IPS-NIHi7 (cell line): Measurements from ENCODE around the gene CDC37.

Experiments used
- DNase-seq: peaks from one replicate; pipeline ENCODE4 v3.0.0; 2012; ENCODE audit warnings: mixed read lengths; ENCODE audit errors: extremely low spot score

CDC37 gene

DNA sequence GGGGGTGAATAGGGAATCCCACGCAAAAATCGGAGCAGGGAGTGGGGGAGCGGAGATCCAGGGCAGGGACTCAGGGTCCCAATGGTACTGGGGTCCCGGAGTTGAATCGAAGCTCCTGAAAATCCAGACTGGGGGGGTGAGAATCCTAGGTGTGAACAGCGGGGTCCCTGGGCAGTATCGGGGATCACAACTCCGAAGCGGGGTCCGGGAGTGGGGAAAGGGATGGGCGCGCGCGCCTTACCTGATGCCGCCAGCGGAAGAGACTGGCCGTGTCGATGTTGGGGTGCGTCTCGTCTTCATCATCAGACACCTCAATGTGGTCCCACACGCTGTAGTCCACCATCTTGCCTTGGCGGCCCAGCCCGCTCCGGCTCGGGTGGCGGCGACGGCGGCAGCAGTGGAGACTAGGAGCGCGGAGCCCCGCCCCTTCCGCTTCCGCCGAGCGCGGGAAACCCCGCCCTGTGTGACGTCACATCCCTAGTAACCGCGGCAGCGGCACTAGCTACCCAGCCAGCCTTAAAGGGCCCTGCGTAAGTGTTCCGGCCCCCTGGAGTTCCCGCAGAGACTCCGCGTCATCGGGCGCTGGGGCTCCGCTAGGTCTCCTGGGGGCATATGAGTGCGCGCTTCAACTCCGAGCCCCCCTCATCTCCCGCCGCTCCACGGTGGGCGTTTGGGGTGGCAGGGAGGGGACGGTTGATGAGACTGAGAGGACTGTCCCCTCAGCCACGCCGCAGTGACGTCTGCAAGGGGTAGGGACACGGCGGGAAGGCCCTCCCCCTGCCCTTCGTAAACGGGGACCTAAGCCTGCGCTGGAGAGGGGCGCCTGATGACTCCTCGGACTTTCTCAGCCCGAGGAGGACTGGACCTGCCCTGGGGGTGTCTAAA is at the start of gene CDC37:
CDC37 (minus strand) TSS at position 406 of the 885 bp plus-strand sequence; CDS start at position 343, 63 bp downstream.
- DNase-seq, result peak; percentile 98

DNA sequence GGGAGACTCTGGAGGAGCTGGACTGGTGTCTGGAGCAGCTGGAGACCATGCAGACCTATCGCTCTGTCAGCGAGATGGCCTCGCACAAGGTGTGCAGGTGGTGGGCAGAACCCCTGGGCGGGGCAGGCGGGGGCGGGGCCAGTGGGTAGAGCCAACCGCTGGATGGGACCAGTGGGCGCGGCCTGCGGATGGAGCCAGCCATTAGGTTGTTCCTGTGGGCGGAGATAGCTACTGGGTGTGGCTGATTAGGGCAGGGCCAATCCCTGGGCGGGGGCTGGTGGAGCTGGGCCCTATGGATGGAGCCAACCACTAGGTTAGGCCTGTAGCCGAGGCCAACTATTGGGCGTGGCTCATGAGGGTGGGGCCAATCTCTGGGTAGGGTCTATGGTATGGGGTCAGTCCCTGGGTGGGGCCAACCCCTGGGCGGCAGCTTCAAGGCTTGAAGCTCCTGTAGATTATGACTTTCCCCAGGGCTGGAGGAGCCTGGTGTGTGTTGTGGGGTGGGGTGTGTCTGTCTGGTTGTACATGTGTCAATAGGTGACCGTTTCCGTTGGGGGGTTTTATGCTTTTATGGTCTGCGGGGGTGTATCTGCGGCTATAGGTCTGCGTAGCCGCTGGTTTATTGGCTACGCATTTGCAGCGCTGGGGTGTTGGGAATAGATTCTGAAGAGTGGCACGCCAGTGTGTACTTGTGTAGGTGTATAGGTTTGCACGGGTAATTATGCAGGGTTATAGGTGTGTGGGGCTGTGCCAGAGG is 47.7 kb upstream of the CDC37 start:
- peak; percentile 87 for DNase-seq

DNA sequence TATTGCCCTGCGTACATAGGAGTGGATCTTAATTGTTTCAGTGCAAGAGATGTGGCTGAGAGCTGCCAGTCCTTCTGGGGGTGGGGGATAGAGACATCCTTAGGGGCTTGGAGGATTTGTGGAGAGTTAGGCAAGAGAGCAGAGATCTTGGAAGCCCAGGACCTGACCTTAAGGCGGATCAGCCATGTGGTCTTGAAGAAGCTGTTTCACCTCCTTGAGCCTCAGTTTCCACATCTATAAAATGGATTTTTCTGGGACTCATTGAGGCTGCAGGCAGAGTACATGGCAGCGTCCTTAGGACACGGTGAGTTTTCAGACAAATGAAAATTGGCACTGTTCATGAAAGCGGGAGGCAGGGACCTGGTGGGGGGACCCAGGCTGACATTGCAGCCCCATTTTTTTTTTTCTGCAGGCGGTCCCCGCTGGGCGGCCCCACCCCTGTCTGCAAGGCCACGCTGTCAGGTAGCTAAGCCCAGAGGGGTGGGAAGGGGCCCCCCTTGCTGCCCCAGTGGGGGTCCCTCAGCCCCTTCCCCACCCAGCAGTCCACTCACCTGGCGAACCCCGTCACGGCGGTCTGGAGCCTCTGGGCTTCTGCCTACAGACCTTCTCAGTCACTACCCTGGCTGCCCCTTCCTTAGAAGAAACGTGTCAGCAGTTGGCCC is 47.0 kb upstream of the CDC37 start:
- no peak for DNase-seq

DNA sequence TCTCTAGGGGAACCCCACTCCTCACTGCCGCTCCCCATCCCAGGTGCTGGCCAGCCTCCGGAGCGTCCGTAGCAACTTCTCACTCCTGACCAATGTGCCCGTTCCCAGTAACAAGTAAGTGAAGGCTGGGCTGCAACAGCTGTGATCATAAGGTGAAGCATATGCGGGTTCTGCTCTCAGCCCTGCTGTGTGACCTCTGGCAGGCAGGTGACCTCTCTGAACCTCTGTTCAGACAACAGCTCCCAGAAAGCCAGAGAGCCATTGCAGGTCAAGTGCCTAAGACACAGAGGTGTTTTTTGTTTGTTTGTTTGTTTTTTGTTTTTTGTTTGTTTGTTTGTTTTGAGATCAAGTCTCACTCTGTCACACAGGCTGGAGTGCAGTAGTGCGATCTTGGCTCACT is 45.7 kb upstream of the CDC37 start:
- no peak for DNase-seq

DNA sequence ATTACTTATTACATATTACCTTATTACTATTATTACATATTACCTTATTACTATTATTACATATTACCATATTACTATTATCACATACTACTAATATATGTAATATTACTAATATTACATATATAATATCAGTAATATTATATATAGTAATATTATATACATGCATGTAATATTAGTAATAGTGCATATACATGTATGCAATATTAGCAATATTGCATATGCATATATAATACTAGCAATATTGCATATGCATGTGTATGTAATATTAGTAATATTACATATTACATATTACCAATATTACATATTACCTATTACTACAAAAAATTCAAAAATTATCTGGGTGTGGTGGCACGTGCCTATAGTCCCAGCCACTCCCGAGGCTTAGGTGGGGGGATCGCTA is 39.4 kb upstream of the CDC37 start:
- no peak for DNase-seq

DNA sequence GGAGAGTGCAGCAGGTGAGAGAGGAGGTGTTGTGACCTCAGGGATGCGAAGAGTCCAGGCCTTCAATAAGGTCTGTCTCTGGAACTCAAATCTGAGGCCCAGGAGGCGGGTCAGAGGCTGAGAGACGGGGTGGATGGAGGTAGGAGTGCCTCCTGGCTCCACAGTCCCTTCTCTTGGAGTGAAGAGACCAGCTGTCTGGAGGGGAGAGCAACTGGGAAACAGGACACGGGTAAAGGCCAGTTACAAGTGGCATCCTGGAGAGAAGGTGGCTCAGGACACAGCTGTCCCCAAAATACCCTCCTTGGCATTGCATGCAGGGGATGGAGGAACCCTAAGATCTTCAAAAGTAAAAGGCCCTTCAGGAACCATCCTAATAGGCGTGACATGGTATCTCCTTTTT is 36.2 kb upstream of the CDC37 start:
- DNase-seq, result no peak

DNA sequence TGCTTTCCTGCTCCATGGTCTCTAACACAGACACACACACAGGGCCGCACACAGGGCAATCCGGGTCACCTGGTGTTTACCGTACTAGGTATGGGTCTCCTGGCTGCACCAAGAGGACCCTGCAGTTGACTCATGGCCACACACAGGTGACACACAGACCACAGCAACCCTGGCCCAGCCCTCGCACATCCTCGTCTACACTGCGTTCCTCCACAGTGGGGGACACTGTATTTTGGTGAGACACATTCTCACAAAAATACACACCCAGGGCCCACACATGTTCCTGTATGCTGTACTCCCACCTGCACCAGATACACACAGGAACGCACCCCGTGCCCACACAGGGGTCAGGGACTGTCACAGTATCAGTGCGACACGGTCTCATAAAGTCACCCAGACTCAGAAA is 29.8 kb upstream of the CDC37 start:
- no peak for DNase-seq

DNA sequence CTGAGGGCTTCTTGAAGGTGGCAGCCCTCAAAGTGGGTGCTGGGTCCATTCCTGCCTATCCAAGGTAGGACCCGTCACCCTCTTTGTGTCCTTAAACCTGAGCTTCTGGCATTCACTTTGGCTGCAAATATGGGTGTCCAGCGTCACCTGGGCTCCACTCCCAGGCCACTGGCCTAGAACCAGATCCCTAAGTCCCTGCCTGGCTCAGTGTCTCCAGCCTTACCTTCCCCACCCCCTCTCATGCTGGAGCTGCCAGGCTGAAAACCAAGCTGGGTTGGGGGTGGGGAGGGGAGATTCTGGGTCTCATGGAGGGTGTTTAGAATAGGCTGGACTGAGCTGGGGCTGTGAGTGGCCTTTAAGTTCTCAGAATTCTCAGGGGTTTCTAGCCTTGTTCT is 29.4 kb upstream of the CDC37 start:
- peak; percentile 10 for DNase-seq

DNA sequence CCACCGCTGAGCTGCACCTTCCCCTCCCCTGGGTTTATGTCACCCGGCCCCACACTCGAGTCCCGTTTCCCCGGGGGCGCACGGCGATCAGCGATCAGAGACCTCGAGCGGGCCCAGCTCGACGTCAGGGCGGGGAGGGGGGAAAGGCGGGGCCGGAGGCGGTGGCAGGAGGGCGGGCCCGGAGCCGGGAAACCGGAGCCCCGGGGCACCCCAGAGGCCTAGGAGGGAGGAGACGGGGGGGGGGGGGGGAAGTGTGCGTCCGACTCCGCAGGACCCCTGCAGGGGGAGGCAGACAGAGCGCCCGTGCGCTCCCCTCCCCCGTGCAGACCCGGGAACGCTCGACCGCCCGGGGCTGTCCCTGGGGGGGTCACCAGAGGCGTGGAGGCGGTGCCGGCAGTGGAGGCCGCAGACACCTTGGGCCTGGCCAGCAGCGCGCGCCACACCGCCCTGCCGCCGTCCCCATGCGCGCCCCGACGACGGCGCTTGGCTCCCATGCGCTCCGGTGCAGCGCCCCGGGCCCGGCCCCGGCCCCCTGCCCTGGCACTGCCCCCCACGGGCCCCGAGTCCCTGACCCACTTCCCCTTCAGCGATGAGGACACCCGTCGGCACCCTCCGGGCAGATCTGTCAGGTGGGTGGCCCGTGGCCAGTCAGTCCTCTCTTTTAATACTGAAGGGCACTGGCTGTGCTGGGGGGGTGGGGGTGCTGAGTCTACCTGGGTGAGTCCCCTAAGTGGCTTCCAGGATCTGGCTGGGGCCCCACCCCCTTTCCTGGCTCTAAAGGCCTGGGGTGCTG is 28.8 kb upstream of the CDC37 start:
- peak; percentile 67 for DNase-seq

DNA sequence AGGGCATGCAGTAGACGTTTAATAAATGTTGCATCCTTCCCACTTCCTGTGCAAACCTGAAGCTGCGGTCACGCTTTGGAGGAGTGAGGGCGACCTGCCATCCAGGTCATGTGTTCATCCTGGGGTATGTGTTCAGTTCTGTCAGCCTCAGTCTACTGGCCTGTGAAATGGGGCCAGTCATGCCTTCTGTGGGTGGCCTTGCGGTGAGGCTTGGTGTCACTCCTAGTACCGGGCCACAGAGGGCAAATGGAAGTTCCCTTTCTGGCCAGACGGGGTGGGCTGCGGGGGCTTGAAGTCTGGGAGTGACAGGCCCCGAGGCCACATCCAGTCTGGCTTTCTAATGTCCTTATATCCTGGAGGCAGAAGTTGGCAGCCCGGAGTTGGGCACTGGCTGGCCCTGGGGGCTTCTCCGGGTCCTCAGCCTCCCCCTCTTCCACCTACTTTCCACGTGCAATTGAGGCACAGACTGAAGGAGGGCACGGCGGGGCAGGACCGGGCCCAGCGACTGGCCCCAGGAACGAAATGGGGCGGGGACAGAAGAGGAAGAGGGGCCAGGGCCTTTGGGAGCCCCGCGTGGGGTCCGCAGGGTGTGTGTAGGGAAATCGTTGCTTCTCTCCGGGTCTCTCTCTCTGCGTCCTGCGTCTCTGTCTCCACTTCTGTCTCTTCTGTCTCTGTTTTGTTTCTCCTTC is 28.1 kb upstream of the CDC37 start:
- DNase-seq, result no peak

DNA sequence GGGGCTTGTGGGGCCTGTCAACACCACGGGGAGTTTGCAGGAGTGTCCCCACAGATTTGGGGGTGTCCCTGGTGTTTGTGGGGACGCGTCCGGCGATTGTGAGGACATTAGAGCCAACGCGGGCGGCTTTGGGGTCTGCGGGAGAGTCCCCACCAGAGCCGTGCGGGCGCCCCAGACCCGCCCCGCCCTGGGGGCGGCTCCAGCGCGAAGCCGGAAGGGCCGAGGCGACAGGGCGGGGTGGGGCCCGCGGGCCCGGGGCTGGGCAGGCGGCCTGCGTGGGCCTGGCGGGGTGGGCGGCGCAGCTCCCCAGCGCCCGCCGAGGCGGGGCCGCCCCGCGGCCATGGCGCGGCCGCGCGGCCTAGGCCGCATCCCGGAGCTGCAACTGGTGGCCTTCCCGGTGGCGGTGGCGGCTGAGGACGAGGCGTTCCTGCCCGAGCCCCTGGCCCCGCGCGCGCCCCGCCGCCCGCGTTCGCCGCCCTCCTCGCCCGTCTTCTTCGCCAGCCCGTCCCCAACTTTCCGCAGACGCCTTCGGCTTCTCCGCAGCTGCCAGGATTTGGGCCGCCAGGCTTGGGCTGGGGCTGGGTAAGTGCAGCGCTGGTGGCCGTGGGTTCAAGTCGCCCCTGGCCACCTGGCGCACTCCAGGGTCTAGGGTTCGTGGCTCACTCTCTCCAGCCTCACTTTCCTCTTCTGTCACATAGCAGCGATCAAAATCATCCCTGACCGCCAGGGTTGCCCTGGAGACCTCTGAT is 27.3 kb upstream of the CDC37 start:
- no peak for DNase-seq

DNA sequence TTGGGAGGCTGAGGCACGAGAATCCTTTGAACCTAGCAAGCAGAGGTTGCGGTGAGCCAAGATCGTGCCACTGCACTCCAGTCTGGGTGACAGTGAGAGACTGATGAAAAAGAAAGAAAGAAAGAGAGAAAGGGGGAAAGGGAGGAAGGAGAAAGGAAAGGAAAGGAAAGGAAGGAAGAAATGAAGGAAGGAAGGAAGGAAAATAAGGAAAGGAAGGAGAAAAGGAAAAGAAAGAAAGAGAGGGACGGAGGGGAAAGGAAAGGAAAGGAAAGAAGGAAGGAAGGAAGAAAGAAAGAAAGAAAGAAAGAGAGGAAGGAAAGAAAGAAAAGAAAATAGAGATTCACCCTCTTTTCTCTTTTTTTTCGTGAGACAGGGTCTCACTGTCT is 25.6 kb upstream of the CDC37 start:
- DNase-seq, result no peak

DNA sequence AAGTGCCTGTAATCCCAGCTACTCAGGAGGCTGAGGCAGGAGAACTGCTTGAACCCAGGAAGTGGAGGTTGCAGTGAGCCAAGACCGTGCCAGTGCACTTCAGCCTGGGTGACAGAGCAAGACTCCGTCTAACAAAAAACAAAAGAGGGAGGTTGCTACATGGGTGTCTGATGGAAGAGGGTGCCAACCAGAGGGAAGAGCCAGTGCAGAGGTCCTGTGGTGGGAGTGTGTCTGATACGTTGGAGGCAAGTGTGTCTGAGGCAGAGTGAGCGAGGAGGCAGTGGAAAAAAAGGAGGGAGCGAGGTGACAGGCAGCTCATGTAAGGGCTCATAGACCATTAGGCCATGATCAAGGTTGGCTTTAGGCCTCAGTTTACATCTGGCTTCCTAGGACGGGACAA is 23.8 kb upstream of the CDC37 start:
- no peak for DNase-seq

DNA sequence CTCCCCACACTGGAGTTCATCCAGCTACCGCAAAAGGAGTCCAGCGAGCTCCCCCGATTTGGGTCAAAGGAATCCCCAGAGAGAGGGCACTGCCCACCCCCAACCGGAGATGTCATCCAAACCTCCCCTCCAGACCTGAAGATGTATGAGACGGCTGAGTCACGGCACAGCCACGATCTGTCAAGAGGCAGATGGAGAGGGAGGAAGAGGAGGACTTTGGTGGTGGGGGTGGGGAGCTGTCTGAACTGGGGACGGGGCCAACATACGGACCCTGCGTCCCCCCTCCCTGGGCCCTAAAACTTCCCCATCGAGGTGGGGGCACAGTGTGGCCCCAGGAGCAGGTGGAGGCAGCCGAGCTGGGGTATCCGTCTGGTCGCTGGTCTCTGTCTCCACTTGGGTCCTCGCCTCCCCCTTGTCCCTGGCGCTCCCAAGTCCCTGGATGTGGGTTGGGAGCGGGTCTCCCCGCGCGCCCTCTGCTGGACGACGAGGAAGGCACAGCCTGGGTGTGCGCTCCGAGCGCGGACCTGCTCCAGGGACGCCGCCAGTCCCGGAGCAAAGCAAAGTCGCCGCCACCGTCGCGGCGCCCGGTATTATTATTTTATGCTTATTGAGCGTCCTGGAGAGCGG is 20.8 kb upstream of the CDC37 start:
- peak; percentile 93 for DNase-seq

DNA sequence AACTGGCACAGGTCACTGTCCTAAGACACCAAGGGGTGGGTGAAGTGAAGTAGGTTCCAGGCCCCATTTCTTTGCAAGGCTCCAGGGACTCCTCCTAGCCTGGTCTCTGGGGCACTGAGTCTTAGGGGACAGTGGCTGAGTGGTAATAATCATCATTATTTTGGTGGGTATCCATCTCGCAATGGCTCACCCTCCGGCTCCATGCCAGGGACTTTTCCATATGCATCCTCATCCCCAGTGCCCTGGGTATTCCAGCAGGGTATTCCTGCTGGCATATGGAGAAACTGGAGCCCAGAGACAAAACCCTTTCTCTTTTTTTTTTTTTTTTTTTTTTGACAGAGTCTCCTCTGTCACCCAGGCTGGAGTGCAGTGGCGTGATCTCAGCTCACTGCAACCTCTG is 19.5 kb upstream of the CDC37 start:
- no peak for DNase-seq

DNA sequence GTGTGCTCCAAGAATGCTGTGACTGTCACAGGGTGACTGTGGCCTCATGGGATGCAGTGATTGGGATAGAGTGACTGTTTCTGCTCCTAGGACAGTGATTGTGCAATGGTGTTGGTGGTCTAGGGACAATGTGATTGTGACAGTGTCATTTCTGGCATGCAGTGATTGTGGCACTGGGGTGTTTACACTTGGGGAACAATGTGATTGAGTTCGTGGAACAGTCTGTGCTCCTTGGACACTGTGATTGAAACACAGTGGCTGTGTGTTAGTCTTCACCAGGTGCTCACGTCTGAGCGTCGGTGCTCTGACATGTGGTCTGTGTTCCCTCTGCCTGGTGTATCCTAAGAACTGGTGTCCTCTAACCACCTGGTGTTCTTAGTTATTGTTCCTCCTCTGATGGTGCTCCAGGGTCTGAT is 18.7 kb upstream of the CDC37 start:
- no peak for DNase-seq

DNA sequence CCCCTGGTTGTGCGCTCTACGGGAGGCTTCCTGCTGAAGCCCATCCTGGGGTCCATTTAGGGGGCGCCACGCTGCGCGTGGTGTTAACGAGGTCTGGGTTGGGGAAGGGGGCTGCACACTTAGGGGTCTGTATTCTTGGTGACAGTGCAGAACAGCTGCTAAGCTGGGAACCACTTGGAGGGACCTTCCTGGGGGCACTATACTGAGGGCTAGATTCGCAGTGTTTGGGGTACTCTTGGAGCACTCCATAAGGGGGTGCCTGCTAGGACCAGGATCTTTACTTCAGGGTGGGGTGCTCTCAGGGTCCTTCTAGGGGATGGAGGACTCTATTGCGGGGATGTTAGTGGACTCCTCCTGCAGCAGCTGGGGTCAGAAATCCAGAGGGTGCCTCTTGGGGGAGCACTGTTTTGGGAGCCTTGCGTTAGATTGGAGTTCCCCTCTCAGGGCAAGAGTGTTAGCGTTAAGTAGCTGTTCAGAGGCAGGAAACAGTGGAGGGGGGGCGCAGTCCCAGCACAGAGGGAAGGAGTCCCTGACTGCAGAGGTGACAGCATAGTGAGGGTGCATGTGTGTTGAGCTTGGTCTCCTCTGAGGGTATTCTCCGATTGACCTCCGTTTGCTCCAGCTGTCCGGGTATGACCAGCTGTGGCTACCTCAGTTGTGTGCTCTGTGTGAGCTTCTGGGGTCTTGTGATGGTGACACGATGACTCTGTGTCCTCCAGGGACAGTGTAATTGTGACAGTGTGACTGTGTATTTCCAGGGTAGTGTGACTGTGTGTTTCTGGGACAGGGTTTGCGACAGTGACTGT is 18.1 kb upstream of the CDC37 start:
- no peak for DNase-seq

DNA sequence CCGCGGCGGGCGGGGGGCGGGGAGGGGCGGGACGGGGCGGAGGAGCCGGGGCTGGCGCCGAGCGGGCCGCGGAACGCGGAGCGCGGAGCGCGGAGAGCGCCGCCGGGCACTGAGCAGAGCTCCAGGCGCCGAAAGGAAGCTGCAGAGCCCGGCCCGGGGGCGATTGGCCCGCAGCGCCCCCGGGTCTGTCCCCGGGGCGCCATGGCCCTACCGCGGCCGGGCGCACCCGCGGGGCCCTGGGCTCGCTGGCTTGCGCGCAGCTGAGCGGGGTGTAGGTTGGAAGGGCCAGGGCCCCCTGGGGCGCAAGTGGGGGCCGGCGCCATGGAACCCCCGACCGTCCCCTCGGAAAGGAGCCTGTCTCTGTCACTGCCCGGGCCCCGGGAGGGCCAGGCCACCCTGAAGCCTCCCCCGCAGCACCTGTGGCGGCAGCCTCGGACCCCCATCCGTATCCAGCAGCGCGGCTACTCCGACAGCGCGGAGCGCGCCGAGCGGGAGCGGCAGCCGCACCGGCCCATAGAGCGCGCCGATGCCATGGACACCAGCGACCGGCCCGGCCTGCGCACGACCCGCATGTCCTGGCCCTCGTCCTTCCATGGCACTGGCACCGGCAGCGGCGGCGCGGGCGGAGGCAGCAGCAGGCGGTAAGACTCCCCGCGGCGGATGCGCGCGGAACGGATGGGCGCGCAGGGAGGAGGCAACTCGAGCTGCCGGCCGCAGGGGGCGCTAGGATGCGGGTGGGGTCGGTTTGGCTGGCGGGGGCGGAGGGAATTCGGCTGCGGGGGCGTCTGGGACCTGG is 17.3 kb upstream of the CDC37 start, which contains the start of gene PDE4A:
PDE4A (plus strand) TSS at position 95 of the 796 bp plus-strand sequence; CDS start at position 322, 227 bp downstream.
- DNase-seq, result peak; percentile 51
